Endodermal cell (in vitro differentiated cells): Measurements from ENCODE around the gene FAM241B. TPM values are rescaled to one million over a fixed set of nuclear protein-coding genes. Genes with fewer than 3 reads are reported as not detected.

Source experiments
- DNase-seq: peaks from one replicate; pipeline ENCODE4 v3.0.0-alpha.2; 2017
- H3K27ac ChIP-seq: 2 replicates; pipeline ENCODE4 v1.5.1; 2013; ENCODE audit warnings: mild to moderate bottlenecking, low read depth, low read length, moderate library complexity
- H3K27me3 ChIP-seq: 2 replicates; pipeline ENCODE4 v1.6.1; 2013; ENCODE audit warnings: mild to moderate bottlenecking, low read length, moderate library complexity; ENCODE audit not compliant: insufficient read depth, control insufficient read depth, poor library complexity, severe bottlenecking
- H3K36me3 ChIP-seq: 2 replicates; pipeline ENCODE4 v1.7.0; 2013; ENCODE audit warnings: mild to moderate bottlenecking, low read length, moderate library complexity; ENCODE audit not compliant: control insufficient read depth, insufficient read depth
- H3K4me1 ChIP-seq: one replicate; pipeline ENCODE4 v1.7.0; 2013; ENCODE audit warnings: low read length; ENCODE audit not compliant: control insufficient read depth, insufficient read depth
- H3K4me3 ChIP-seq: 2 replicates; pipeline ENCODE4 v1.5.1; 2013; ENCODE audit warnings: mild to moderate bottlenecking, low read length, moderate library complexity
- H3K9ac ChIP-seq: 2 replicates; pipeline ENCODE4 v1.6.1; 2013; ENCODE audit warnings: mild to moderate bottlenecking, low read length, moderate library complexity; ENCODE audit not compliant: poor library complexity, severe bottlenecking; ENCODE audit errors: extremely low read depth
- H3K9me3 ChIP-seq: 2 replicates; pipeline ENCODE4 v1.6.1; 2013; ENCODE audit warnings: mild to moderate bottlenecking, low read length, moderate library complexity; ENCODE audit not compliant: control insufficient read depth
- H3K27ac Mint-ChIP-seq: 2 replicates; pipeline ENCODE4 v1.8.0; 2020; ENCODE audit warnings: mixed read lengths
- H3K27me3 Mint-ChIP-seq: 2 replicates; pipeline ENCODE4 v1.8.0; 2021; ENCODE audit warnings: mild to moderate bottlenecking, mixed read lengths; ENCODE audit not compliant: insufficient read depth
- H3K36me3 Mint-ChIP-seq: 2 replicates; pipeline ENCODE4 v1.8.0; 2020; ENCODE audit warnings: low read depth, mixed read lengths
- H3K4me1 Mint-ChIP-seq: 2 replicates; pipeline ENCODE4 v1.8.0; 2020; ENCODE audit warnings: mixed read lengths
- H3K4me3 Mint-ChIP-seq: 2 replicates; pipeline ENCODE4 v1.8.0; 2020; ENCODE audit warnings: mild to moderate bottlenecking, moderate library complexity, mixed read lengths
- H3K9me3 Mint-ChIP-seq: 2 replicates; pipeline ENCODE4 v1.8.0; 2020; ENCODE audit warnings: mild to moderate bottlenecking, mixed read lengths
- CTCF ChIP-seq: fragments of 200-600 bp; sonication (generic); conservative IDR thresholded peaks from 2 replicates; pipeline ENCODE4 v1.5.0; 2021; ENCODE audit warnings: antibody characterized with exemption, mild to moderate bottlenecking
- WGBS, 2 experiments: methylation state at CpG; one replicate each; pipeline versions ENCODE4 v1.1.5 to v1.1.7; 2013; ENCODE audit warnings: missing lambda C conversion rate in 2 of 2, mixed read lengths in 1 of 2; ENCODE audit not compliant: insufficient coverage in 1 of 2, insufficient read length in 1 of 2; 5-methylcytosine and 5-hydroxymethylcytosine counted together
- total RNA-seq, 2 donors: library from RNA; stranded (reverse); fragmentation: NEBNext Ultra II Directional in 1 of 2; extraction: Animal tissue kit (Norgen Biotek cat#: 25700) in 1 of 2; gene quantifications; 2 replicates in 1 of 2; 3 replicates in 1 of 2; pipeline ENCODE4 v1.2.1, GENCODE V29; 2021

Gene FAM241B
- total RNA-seq, 2 donors from 2014 or later, result 27.1 to 42.0 TPM

- TF ChIP-seq CTCF, result no peak
- H3K27ac Mint-ChIP-seq, result no peak overlapping the region
- WGBS, 2 experiments, result 87% methylated on average over 4 of the region's 4 CpGs; no CpG with 5 or more reads in 1 of the 2 experiments
- no peak overlapping the region for H3K4me3 Mint-ChIP-seq
- no peaks in the 10 kb centered on the region for H3K36me3 Mint-ChIP-seq
- Histone ChIP-seq H3K9ac (no peak overlapping the region), H3K4me3 (no peak overlapping the region), H3K36me3 (no peaks in the 10 kb centered on the region), H3K9me3 (no peaks in the 10 kb centered on the region), H3K4me1 (no peaks in the 10 kb centered on the region), H3K27me3 (no peaks in the 10 kb centered on the region), H3K27ac (no peak overlapping the region)
- DNase-seq, result no peak
- no peaks in the 10 kb centered on the region for H3K4me1 Mint-ChIP-seq
- H3K27me3 Mint-ChIP-seq, result peaks cover 35% of the 10 kb centered on the region
- H3K9me3 Mint-ChIP-seq, result no peaks in the 10 kb centered on the region
These were observed 46.3 kb downstream of the FAM241B start for GRCh38 chr10:69676301-69676700.

GRCh38 chr10:69677985-69678654, 48.1 kb downstream of the FAM241B start:
- Histone ChIP-seq H3K27ac (no peak overlapping the region), H3K27me3 (no peaks in the 10 kb centered on the region), H3K9ac (no peak overlapping the region), H3K36me3 (no peaks in the 10 kb centered on the region), H3K4me3 (no peak overlapping the region), H3K9me3 (no peaks in the 10 kb centered on the region), H3K4me1 (no peaks in the 10 kb centered on the region)
- no peak for TF ChIP-seq CTCF
- Mint-ChIP-seq H3K27me3 (peaks cover 25% of the 10 kb centered on the region), H3K36me3 (no peaks in the 10 kb centered on the region), H3K4me1 (no peaks in the 10 kb centered on the region), H3K27ac (no peak overlapping the region), H3K9me3 (no peaks in the 10 kb centered on the region), H3K4me3 (no peak overlapping the region)
- DNase-seq, result no peak
- WGBS, 2 experiments, result 85 to 89% methylated on average over 17 to 20 of the region's 20 CpGs

- Histone ChIP-seq H3K9me3 (no peaks in the 10 kb centered on the region), H3K9ac (no peak overlapping the region), H3K4me3 (no peak overlapping the region), H3K27me3 (no peaks in the 10 kb centered on the region), H3K36me3 (no peaks in the 10 kb centered on the region), H3K27ac (no peak overlapping the region), H3K4me1 (no peaks in the 10 kb centered on the region)
- TF ChIP-seq CTCF, result no peak
- no peak overlapping the region for H3K27ac Mint-ChIP-seq
- H3K4me1 Mint-ChIP-seq, result peaks cover 5% of the 10 kb centered on the region
- WGBS, 2 experiments, result 85 to 86% methylated on average over 8 to 9 of the region's 9 CpGs
- no peak overlapping the region for H3K4me3 Mint-ChIP-seq
- H3K36me3 Mint-ChIP-seq, result no peaks in the 10 kb centered on the region
- peaks cover 27% of the 10 kb centered on the region for H3K27me3 Mint-ChIP-seq
- H3K9me3 Mint-ChIP-seq, result no peaks in the 10 kb centered on the region
- no peak for DNase-seq
These were observed 49.7 kb downstream of the FAM241B start for GRCh38 chr10:69679736-69680135.
